ENCODE results near the gene AMZ1. TPM values are rescaled to one million over a fixed set of nuclear protein-coding genes. Genes with fewer than 3 reads are reported as not detected.

AMZ1 gene
- total and polyA plus RNA-seq, 2 donors (not counting 1 experiment from before 2014, with no cell fraction given) = 0.26 to 0.33 TPM

DNA sequence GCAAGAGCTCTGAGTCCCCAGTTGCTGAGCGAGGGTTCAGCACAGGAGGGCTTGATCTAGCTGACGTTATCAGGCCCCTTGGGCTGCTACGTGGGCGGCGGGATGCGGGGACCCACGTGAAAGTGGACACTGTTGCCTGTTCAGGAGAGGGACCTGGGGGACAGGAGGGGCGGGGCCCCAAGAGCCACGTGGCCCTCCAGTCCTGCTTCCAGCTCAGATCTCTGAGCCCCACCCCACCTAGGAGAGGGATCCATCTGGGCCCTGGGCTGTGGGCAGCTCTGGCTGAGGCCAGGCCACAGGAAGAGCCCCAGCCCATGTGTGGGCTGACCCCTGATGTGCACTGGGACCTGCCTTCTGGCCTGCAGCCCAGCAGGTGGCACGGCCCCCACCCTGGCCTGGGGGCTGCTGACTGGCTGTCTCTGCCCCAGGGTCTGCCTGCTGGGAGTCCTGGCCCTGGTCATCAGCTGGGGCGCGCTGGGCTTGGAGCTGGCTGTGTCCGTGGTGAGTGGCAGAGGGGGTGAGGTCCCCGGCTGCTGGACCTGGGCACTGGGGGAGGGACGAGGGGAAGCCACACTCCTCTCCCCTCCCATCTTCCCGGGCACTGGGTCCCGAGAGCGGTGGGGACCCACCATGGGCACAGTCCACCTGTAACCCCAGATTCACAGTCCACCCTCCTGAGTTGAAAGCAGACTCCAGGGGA lies 38.7 kb upstream of the AMZ1 start:
- peaks cover 2% of the 10 kb centered on the region for H3K79me2 ChIP-seq (ENCODE audit: control insufficient read depth, insufficient read depth, low read length)
- TF ChIP-seq EZH2 (IDR thresholded peaks at IDR 0.05; ENCODE audit: low read length, missing control alignments) = no peak
- TF ChIP-seq, protein P1, sequence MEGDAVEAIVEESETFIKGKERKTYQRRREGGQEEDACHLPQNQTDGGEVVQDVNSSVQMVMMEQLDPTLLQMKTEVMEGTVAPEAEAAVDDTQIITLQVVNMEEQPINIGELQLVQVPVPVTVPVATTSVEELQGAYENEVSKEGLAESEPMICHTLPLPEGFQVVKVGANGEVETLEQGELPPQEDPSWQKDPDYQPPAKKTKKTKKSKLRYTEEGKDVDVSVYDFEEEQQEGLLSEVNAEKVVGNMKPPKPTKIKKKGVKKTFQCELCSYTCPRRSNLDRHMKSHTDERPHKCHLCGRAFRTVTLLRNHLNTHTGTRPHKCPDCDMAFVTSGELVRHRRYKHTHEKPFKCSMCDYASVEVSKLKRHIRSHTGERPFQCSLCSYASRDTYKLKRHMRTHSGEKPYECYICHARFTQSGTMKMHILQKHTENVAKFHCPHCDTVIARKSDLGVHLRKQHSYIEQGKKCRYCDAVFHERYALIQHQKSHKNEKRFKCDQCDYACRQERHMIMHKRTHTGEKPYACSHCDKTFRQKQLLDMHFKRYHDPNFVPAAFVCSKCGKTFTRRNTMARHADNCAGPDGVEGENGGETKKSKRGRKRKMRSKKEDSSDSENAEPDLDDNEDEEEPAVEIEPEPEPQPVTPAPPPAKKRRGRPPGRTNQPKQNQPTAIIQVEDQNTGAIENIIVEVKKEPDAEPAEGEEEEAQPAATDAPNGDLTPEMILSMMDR (conservative IDR thresholded peaks at IDR 0.05 in 1 of 2, IDR thresholded peaks at IDR 0.05 in 1 of 2; ENCODE audit: low read depth in 1 of 2, low read length in 2 of 2) = no peak
- no peaks in the 10 kb centered on the region for H4K20me1 ChIP-seq (ENCODE audit: control insufficient read depth, extremely low read depth, insufficient read depth, low read length)
- H3K9ac ChIP-seq (ENCODE audit: insufficient read depth, low read length) = no peak overlapping the region
- H3K9me3 ChIP-seq (ENCODE audit: control insufficient read depth, insufficient read depth, low read depth, low read length) = no peaks in the 10 kb centered on the region
- H3K4me3 ChIP-seq (replicated peaks in 1 of 4; ENCODE audit: control extremely low read depth in 1 of 4, insufficient read depth in 1 of 4, low read depth in 3 of 4, low read length in 4 of 4) = no peak overlapping the region
- DNase-seq (ENCODE audit: low read depth in 2 of 2) = no peak
- H3K36me3 ChIP-seq (ENCODE audit: control insufficient read depth, insufficient read depth, low read length) = peaks cover 22% of the 10 kb centered on the region
- no peak overlapping the region for H3K4me2 ChIP-seq (ENCODE audit: extremely low read depth, insufficient read depth, low read length)
- H2AFZ ChIP-seq (ENCODE audit: low read length) = no peak overlapping the region
- no peak overlapping the region for H3K27ac ChIP-seq (ENCODE audit: insufficient read depth, low read length)
- H3K4me1 ChIP-seq (ENCODE audit: control insufficient read depth, extremely low read depth, insufficient read depth, low read length) = peaks cover 7% of the 10 kb centered on the region
- H3K27me3 ChIP-seq (ENCODE audit: control insufficient read depth, insufficient read depth, low read length) = no peaks in the 10 kb centered on the region

DNA sequence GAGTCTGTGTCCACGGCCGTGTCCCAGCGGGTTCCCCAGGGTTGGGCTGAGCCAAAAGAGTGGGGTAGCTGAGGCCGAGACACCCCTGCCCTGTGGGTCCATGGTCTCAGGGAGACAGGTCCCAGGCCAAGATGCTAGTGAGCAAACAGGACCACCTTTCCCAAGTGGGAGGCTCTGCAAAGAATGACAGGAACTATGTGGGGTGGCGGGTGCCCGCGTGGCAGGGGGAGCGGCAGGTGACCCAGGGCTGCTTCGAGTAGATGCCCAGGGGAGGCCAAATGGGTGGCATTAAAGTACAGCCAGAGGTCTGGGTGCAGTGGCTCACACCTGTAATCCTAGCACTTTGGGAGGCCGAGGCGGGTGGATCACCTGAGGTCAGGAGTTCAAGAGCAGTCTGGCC lies 38.0 kb upstream of the AMZ1 start:
- no peak overlapping the region for H3K4me2 ChIP-seq (ENCODE audit: extremely low read depth, insufficient read depth, low read length)
- no peaks in the 10 kb centered on the region for H4K20me1 ChIP-seq (ENCODE audit: control insufficient read depth, extremely low read depth, insufficient read depth, low read length)
- peaks cover 22% of the 10 kb centered on the region for H3K36me3 ChIP-seq (ENCODE audit: control insufficient read depth, insufficient read depth, low read length)
- H2AFZ ChIP-seq (ENCODE audit: low read length) = no peak overlapping the region
- H3K27me3 ChIP-seq (ENCODE audit: control insufficient read depth, insufficient read depth, low read length) = no peaks in the 10 kb centered on the region
- H3K9ac ChIP-seq (ENCODE audit: insufficient read depth, low read length) = no peak overlapping the region
- no peaks in the 10 kb centered on the region for H3K79me2 ChIP-seq (ENCODE audit: control insufficient read depth, insufficient read depth, low read length)
- H3K4me3 ChIP-seq (replicated peaks in 1 of 4; ENCODE audit: control extremely low read depth in 1 of 4, insufficient read depth in 1 of 4, low read depth in 3 of 4, low read length in 4 of 4) = no peak overlapping the region
- H3K4me1 ChIP-seq (ENCODE audit: control insufficient read depth, extremely low read depth, insufficient read depth, low read length) = peaks cover 4% of the 10 kb centered on the region
- H3K9me3 ChIP-seq (ENCODE audit: control insufficient read depth, insufficient read depth, low read depth, low read length) = no peaks in the 10 kb centered on the region
- H3K27ac ChIP-seq (ENCODE audit: insufficient read depth, low read length) = no peak overlapping the region
- no peak for DNase-seq (ENCODE audit: low read depth in 2 of 2)
- no peak for TF ChIP-seq EZH2 (IDR thresholded peaks at IDR 0.05; ENCODE audit: low read length, missing control alignments)
- TF ChIP-seq, protein P1 (conservative IDR thresholded peaks at IDR 0.05 in 1 of 2, IDR thresholded peaks at IDR 0.05 in 1 of 2; ENCODE audit: low read depth in 1 of 2, low read length in 2 of 2) = no peak

DNA sequence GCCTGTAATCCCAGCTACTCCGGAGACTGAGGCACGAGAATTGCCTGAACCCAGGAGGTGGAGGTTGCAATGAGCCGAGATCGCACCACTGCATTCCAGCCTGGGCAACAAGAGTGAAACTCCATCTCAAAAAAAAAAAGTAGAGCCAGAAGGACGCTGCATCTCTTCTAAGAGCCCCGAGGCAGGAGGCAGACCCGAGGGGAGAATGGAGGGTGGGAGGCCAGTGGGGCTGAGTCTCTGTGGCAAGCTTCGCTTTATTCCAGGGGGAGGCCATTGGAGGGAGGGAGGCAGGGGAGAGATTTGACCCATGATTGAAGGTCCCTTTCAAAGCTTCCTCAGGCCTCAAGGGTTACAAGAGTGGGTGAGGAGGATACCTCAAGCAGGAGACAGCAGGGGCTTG lies 37.6 kb upstream of the AMZ1 start:
- peaks cover 22% of the 10 kb centered on the region for H3K36me3 ChIP-seq (ENCODE audit: control insufficient read depth, insufficient read depth, low read length)
- no peaks in the 10 kb centered on the region for H3K9me3 ChIP-seq (ENCODE audit: control insufficient read depth, insufficient read depth, low read depth, low read length)
- H3K4me3 ChIP-seq (replicated peaks in 1 of 4; ENCODE audit: control extremely low read depth in 1 of 4, insufficient read depth in 1 of 4, low read depth in 3 of 4, low read length in 4 of 4) = no peak overlapping the region
- H3K4me2 ChIP-seq (ENCODE audit: extremely low read depth, insufficient read depth, low read length) = no peak overlapping the region
- no peak overlapping the region for H3K27ac ChIP-seq (ENCODE audit: insufficient read depth, low read length)
- H3K4me1 ChIP-seq (ENCODE audit: control insufficient read depth, extremely low read depth, insufficient read depth, low read length) = no peaks in the 10 kb centered on the region
- H3K9ac ChIP-seq (ENCODE audit: insufficient read depth, low read length) = no peak overlapping the region
- H3K79me2 ChIP-seq (ENCODE audit: control insufficient read depth, insufficient read depth, low read length) = no peaks in the 10 kb centered on the region
- DNase-seq (ENCODE audit: low read depth in 2 of 2) = no peak
- H2AFZ ChIP-seq (ENCODE audit: low read length) = no peak overlapping the region
- H3K27me3 ChIP-seq (ENCODE audit: control insufficient read depth, insufficient read depth, low read length) = no peaks in the 10 kb centered on the region
- TF ChIP-seq EZH2 (IDR thresholded peaks at IDR 0.05; ENCODE audit: low read length, missing control alignments) = no peak
- TF ChIP-seq, protein P1 (conservative IDR thresholded peaks at IDR 0.05 in 1 of 2, IDR thresholded peaks at IDR 0.05 in 1 of 2; ENCODE audit: low read depth in 1 of 2, low read length in 2 of 2) = no peak
- no peaks in the 10 kb centered on the region for H4K20me1 ChIP-seq (ENCODE audit: control insufficient read depth, extremely low read depth, insufficient read depth, low read length)
